ENCODE measurements around the gene BET1L.
"Not testable (repeated sequence)": the region's sequence is repeated elsewhere in the genome, so short reads cannot be mapped to it uniquely, and the experiment has no call there.

The BET1L gene

GRCh38 chr11:227824-228379, 20.7 kb upstream of the BET1L start:
- DNase-seq = no peak

- no peak for DNase-seq
Observed at GRCh38 chr11:225734-226453, 18.7 kb upstream of the BET1L start.

GRCh38 chr11:224424-224823, 17.2 kb upstream of the BET1L start:
- DNase-seq = no peak

GRCh38 chr11:223884-224283, 16.7 kb upstream of the BET1L start:
- DNase-seq = no peak

GRCh38 chr11:223026-223789, 16.0 kb upstream of the BET1L start:
- DNase-seq = no peak

GRCh38 chr11:221998-222789, 15.0 kb upstream of the BET1L start:
- DNase-seq = no peak

GRCh38 chr11:221539-221938, 14.3 kb upstream of the BET1L start:
- no peak for DNase-seq

GRCh38 chr11:220641-221215, 13.5 kb upstream of the BET1L start:
- DNase-seq = not testable (repeated sequence)

GRCh38 chr11:218815-219593, 11.8 kb upstream of the BET1L start:
- no peak for DNase-seq

- no peak for DNase-seq
Observed at GRCh38 chr11:217704-218103, 10.5 kb upstream of the BET1L start.

- DNase-seq = no peak
Observed at GRCh38 chr11:216081-216974, 9.1 kb upstream of the BET1L start.

GRCh38 chr11:215581-216037, 8.4 kb upstream of the BET1L start:
- DNase-seq = no peak

GRCh38 chr11:214083-214482, 6.9 kb upstream of the BET1L start:
- no peak for DNase-seq

- DNase-seq = no peak
Observed at GRCh38 chr11:213111-213510, 5.9 kb upstream of the BET1L start.

GRCh38 chr11:212150-213100, 5.2 kb upstream of the BET1L start:
- no peak for DNase-seq

GRCh38 chr11:211741-212140, 4.5 kb upstream of the BET1L start:
- DNase-seq = no peak

GRCh38 chr11:211295-211694, 4.1 kb upstream of the BET1L start:
- DNase-seq = no peak

- DNase-seq = no peak
Observed at GRCh38 chr11:210803-211180, 3.6 kb upstream of the BET1L start.

GRCh38 chr11:210122-210802, 3.1 kb upstream of the BET1L start:
- DNase-seq = no peak
